B cell (primary cell): ENCODE measurements around the gene SEMA3F. TPM values are rescaled to one million over a fixed set of nuclear protein-coding genes. Genes with fewer than 3 reads are reported as not detected.

Experiments used
- ATAC-seq: fragments of 200-7000 bp; cut with Tn5 transposase; one replicate; pipeline ENCODE4 v1.10.0; 2021; ENCODE audit warnings: low read depth, mild to moderate bottlenecking, moderate number of reproducible peaks, moderate library complexity
- CTCF ChIA-PET: fragments of 350-600 bp; sonication (Branson Sonifier 250); formaldehyde crosslinking; loops from one replicate; lab custom pipeline; 2021; ENCODE audit warnings: antibody characterized with exemption, inconsistent platforms; lab: Charles Lee
- POLR2A ChIA-PET: fragments of 350-600 bp; sonication (Branson Sonifier 250); formaldehyde crosslinking; loops from one replicate; lab custom pipeline; 2021; ENCODE audit warnings: antibody characterized with exemption; lab: Charles Lee
- DNase-seq: peaks from one replicate; pipeline ENCODE4 v3.0.0; 2013
- H2AFZ ChIP-seq: 2 replicates; pipeline ENCODE4 v1.6.1; 2012; ENCODE audit warnings: mild to moderate bottlenecking, low read depth, low read length; ENCODE audit not compliant: insufficient read depth, poor library complexity, severe bottlenecking
- H3K27ac ChIP-seq, 2 donors: 1 replicate in 1 of 2; 2 replicates in 1 of 2; pipeline ENCODE4 v1.5.1; 2012 to 2013; ENCODE audit warnings: low read length in 2 of 2, mild to moderate bottlenecking in 2 of 2, moderate library complexity in 1 of 2
- H3K27me3 ChIP-seq, 4 experiments: fragments of 200-600 bp in 1 of 4; sonication (generic) in 1 of 4; replicated peaks in 1 of 4; 1 replicate in 2 of 4; 2 replicates in 2 of 4; pipeline versions ENCODE4 v1.6.1 to v1.7.0; 2013 to 2016; ENCODE audit warnings: low read length in 3 of 4, mild to moderate bottlenecking in 2 of 4, mixed read lengths in 1 of 4, moderate library complexity in 1 of 4; ENCODE audit not compliant: insufficient read depth in 4 of 4, control insufficient read depth in 3 of 4; ENCODE audit errors: control extremely low read depth in 1 of 4
- H3K36me3 ChIP-seq, 2 experiments: replicated peaks in 1 of 2; 1 replicate in 1 of 2; 2 replicates in 1 of 2; pipeline versions ENCODE4 v1.6.1 to v1.7.1; 2013; ENCODE audit warnings: low read length in 1 of 2; ENCODE audit not compliant: insufficient read depth in 2 of 2, control insufficient read depth in 1 of 2; ENCODE audit errors: control extremely low read depth in 1 of 2, extremely low read depth in 1 of 2
- H3K4me1 ChIP-seq, 2 donors: fragments of 200-600 bp in 1 of 2; sonication (generic) in 1 of 2; 1 replicate in 1 of 2; 2 replicates in 1 of 2; pipeline versions ENCODE4 v1.5.1 to v1.6.1; 2013 to 2017; ENCODE audit warnings: low read length in 2 of 2; ENCODE audit not compliant: control insufficient read depth in 2 of 2, insufficient read depth in 2 of 2
- H3K4me2 ChIP-seq: replicated peaks from 2 replicates; pipeline ENCODE3; 2012; ENCODE audit warnings: mild to moderate bottlenecking, low read depth, low read length; ENCODE audit not compliant: poor library complexity, severe bottlenecking
- H3K4me3 ChIP-seq, 5 experiments: fragments of 200-600 bp in 1 of 5; sonication (generic) in 1 of 5; 1 replicate in 3 of 5; 2 replicates in 2 of 5; pipeline versions ENCODE4 v1.5.1 to v1.7.0; 2011 to 2016; ENCODE audit warnings: low read length in 4 of 5, mild to moderate bottlenecking in 4 of 5, low read depth in 2 of 5, control low read depth in 1 of 5, moderate library complexity in 1 of 5; ENCODE audit not compliant: insufficient read depth in 1 of 5; ENCODE audit errors: control extremely low read depth in 1 of 5, extremely low read depth in 1 of 5
- H3K79me2 ChIP-seq: fragments of 200-600 bp; sonication (generic); one replicate; pipeline ENCODE4 v1.6.0; 2016; ENCODE audit warnings: low read length; ENCODE audit not compliant: control insufficient read depth, insufficient read depth
- H3K9ac ChIP-seq: fragments of 200-600 bp; sonication (generic); 2 replicates; pipeline ENCODE4 v1.6.1; 2017; ENCODE audit warnings: mild to moderate bottlenecking, low read length, moderate library complexity
- H3K9me3 ChIP-seq, 3 donors: one replicate each; pipeline versions ENCODE4 v1.6.1 to v1.7.1; 2013; ENCODE audit warnings: low read length in 2 of 3; ENCODE audit not compliant: control insufficient read depth in 2 of 3, insufficient read depth in 1 of 3; ENCODE audit errors: control extremely low read depth in 1 of 3
- H4K20me1 ChIP-seq: 2 replicates; pipeline ENCODE4 v1.6.0; 2012; ENCODE audit warnings: mild to moderate bottlenecking, low read length; ENCODE audit not compliant: insufficient read depth, control insufficient read depth, poor library complexity, severe bottlenecking
- H3K27ac Mint-ChIP-seq: one replicate; pipeline ENCODE4 v1.8.0; 2021; ENCODE audit warnings: mixed read lengths
- H3K27me3 Mint-ChIP-seq: one replicate; pipeline ENCODE4 v1.8.0; 2021; ENCODE audit warnings: mixed read lengths
- H3K4me1 Mint-ChIP-seq: one replicate; pipeline ENCODE4 v1.8.0; 2021; ENCODE audit warnings: mixed read lengths
- H3K4me3 Mint-ChIP-seq: one replicate; pipeline ENCODE4 v1.8.0; 2021; ENCODE audit warnings: mixed read lengths
- H3K9me3 Mint-ChIP-seq: one replicate; pipeline ENCODE4 v1.8.0; 2022; ENCODE audit warnings: mixed read lengths; ENCODE audit not compliant: insufficient read depth
- CTCF ChIP-seq: fragments of 200-600 bp; IDR thresholded peaks from one replicate; pipeline ENCODE4 v1.8.0; 2022; ENCODE audit warnings: antibody characterized with exemption, mild to moderate bottlenecking
- EZH2 ChIP-seq: IDR thresholded peaks from 2 replicates; pipeline ENCODE4 v1.6.1; 2012; ENCODE audit warnings: borderline replicate concordance, low read depth, mild to moderate bottlenecking, moderate library complexity, low read length; ENCODE audit not compliant: insufficient read depth, poor library complexity, severe bottlenecking
- WGBS: methylation state at CpG from one replicate; pipeline ENCODE4 v1.1.5; 2013; ENCODE audit warnings: missing lambda C conversion rate; ENCODE audit not compliant: insufficient coverage; 5-methylcytosine and 5-hydroxymethylcytosine counted together
- intact Hi-C: fragments of 100-400 bp; cut with micrococcal nuclease; formaldehyde crosslinking; loops from one replicate; pipeline ENCODE4 v1.10.0; 2022
- polyA plus RNA-seq: library from polyadenylated mRNA; depleted of rRNA; stranded (reverse); fragments of >200 nt; gene quantifications from 2 replicates; pipeline ENCODE4 v1.2.3, GENCODE V29; 2012
- total RNA-seq, 2 donors: library from RNA; stranded (reverse); fragments of 120-200 nt in 1 of 2; gene quantifications; 1 replicate in 1 of 2; 2 replicates in 1 of 2; pipeline versions ENCODE4 v1.2.3 to v1.2.4, GENCODE V29; 2013 to 2022

The SEMA3F gene
- total and polyA plus RNA-seq, 2 donors (not counting 1 experiment from before 2014, with no cell fraction given) = 0.27 TPM; not detected in 1

- TF ChIP-seq CTCF (no peak), EZH2 (no peak)
- ATAC-seq (no peak), DNase-seq (no peak)
- Histone ChIP-seq H3K27me3 (peaks cover 0 to 7% (median 0%) of the 10 kb centered on the region in 4 experiments), H4K20me1 (no peaks in the 10 kb centered on the region), H3K27ac (no peak overlapping the region), H3K4me3 (no peak overlapping the region), H3K9ac (no peak overlapping the region), H3K36me3 (no peaks in the 10 kb centered on the region), H3K79me2 (no peaks in the 10 kb centered on the region), H3K4me2 (no peak overlapping the region), H2AFZ (no peak overlapping the region), H3K4me1 (no peaks in the 10 kb centered on the region), H3K9me3 (no peaks in the 10 kb centered on the region)
- H3K27ac Mint-ChIP-seq = no peak overlapping the region
- no peaks in the 10 kb centered on the region for H3K9me3 Mint-ChIP-seq
- intact Hi-C loops = no loop called here
- ChIA-PET POLR2A (no interaction called here), CTCF (interaction anchor here (0.6 kb wide), 1 partner anchor 77 kb away, joined by 3 read pairs; no protein-coding TSS in a partner anchor)
- peaks cover 4% of the 10 kb centered on the region for H3K27me3 Mint-ChIP-seq
- H3K4me3 Mint-ChIP-seq = no peak overlapping the region
- WGBS = 92% methylated on average over 13 of the region's 13 CpGs
- H3K4me1 Mint-ChIP-seq = no peaks in the 10 kb centered on the region
Observed at GRCh38 chr3:50139718-50140423, 15.3 kb upstream of the SEMA3F start.

GRCh38 chr3:50140990-50141389 is 14.1 kb upstream of the SEMA3F start:
- H3K27me3 Mint-ChIP-seq = peaks cover 4% of the 10 kb centered on the region
- intact Hi-C loops = no loop called here
- Histone ChIP-seq H3K79me2 (no peaks in the 10 kb centered on the region), H3K27ac (no peak overlapping the region), H3K4me2 (no peak overlapping the region), H3K27me3 (peaks cover 0 to 2% (median 0%) of the 10 kb centered on the region in 4 experiments), H4K20me1 (no peaks in the 10 kb centered on the region), H3K9me3 (no peaks in the 10 kb centered on the region), H2AFZ (no peak overlapping the region), H3K36me3 (no peaks in the 10 kb centered on the region), H3K4me1 (no peaks in the 10 kb centered on the region), H3K9ac (no peak overlapping the region), H3K4me3 (no peak overlapping the region)
- no peaks in the 10 kb centered on the region for H3K4me1 Mint-ChIP-seq
- DNase-seq (no peak), ATAC-seq (no peak)
- no peak overlapping the region for H3K27ac Mint-ChIP-seq
- no peaks in the 10 kb centered on the region for H3K9me3 Mint-ChIP-seq
- TF ChIP-seq CTCF (no peak), EZH2 (no peak)
- H3K4me3 Mint-ChIP-seq = no peak overlapping the region
- CTCF ChIA-PET = no interaction called here
- POLR2A ChIA-PET = no interaction called here
- 90% methylated on average over 12 of the region's 12 CpGs for WGBS
